Amniotic stem cell (primary cell): Measurements from ENCODE around the gene STRIP1.
"Not testable (repeated sequence)": the region's sequence is repeated elsewhere in the genome, so short reads cannot be mapped to it uniquely, and the experiment has no call there.

ENCODE experiments used
- DNase-seq: peaks from one replicate; lab custom pipeline; 2025; lab: John Stamatoyannopoulos, UW

Gene STRIP1

GRCh38 chr1:110070282-110070669, 35.9 kb downstream of the STRIP1 start:
- DNase-seq: no peak

- no peak for DNase-seq
Measured at GRCh38 chr1:110070671-110071242, 36.3 kb downstream of the STRIP1 start, which contains the start of gene ALX3. TSS of gene ALX3 (minus strand) at chr1:110070672. CDS start at chr1:110070612, 60 bp downstream.

- DNase-seq: no peak
Measured at GRCh38 chr1:110074166-110074565, 39.7 kb downstream of the STRIP1 start.

- no peak for DNase-seq
Measured at GRCh38 chr1:110076789-110077500, 42.5 kb downstream of the STRIP1 start.

- not testable (repeated sequence) for DNase-seq
Measured at GRCh38 chr1:110079995-110080394, 45.6 kb downstream of the STRIP1 start.

- no peak for DNase-seq
Measured at GRCh38 chr1:110081061-110081460, 46.6 kb downstream of the STRIP1 start.

- DNase-seq: no peak
Measured at GRCh38 chr1:110082477-110082876, 48.1 kb downstream of the STRIP1 start.

GRCh38 chr1:110083061-110083865, 48.8 kb downstream of the STRIP1 start:
- DNase-seq: no peak

- DNase-seq: no peak
Measured at GRCh38 chr1:110083866-110084226, 49.4 kb downstream of the STRIP1 start.

- DNase-seq: no peak
Measured at GRCh38 chr1:110084227-110085078, 50.0 kb downstream of the STRIP1 start.

- no peak for DNase-seq
Measured at GRCh38 chr1:110085671-110086070, 51.2 kb downstream of the STRIP1 start.

GRCh38 chr1:110086961-110087360, 52.5 kb downstream of the STRIP1 start:
- no peak for DNase-seq

- DNase-seq: peak; percentile 34
Measured at GRCh38 chr1:110087812-110088738, 53.7 kb downstream of the STRIP1 start.

- no peak for DNase-seq
Measured at GRCh38 chr1:110088739-110089316, 54.4 kb downstream of the STRIP1 start.

GRCh38 chr1:110089561-110090275, 55.3 kb downstream of the STRIP1 start:
- DNase-seq: no peak

GRCh38 chr1:110091381-110091780, 57.0 kb downstream of the STRIP1 start:
- no peak for DNase-seq

- DNase-seq: no peak
Measured at GRCh38 chr1:110091791-110092190, 57.4 kb downstream of the STRIP1 start.

GRCh38 chr1:110092991-110093390, 58.6 kb downstream of the STRIP1 start:
- DNase-seq: no peak

GRCh38 chr1:110094931-110095654, 60.7 kb downstream of the STRIP1 start:
- no peak for DNase-seq
